ENCODE data around the gene SCYGR8. TPM values are rescaled to one million over a fixed set of nuclear protein-coding genes. Genes with fewer than 3 reads are reported as not detected.

Gene SCYGR8
- polyA plus RNA-seq, 1 donor from 2014 or later, result not detected

DNA sequence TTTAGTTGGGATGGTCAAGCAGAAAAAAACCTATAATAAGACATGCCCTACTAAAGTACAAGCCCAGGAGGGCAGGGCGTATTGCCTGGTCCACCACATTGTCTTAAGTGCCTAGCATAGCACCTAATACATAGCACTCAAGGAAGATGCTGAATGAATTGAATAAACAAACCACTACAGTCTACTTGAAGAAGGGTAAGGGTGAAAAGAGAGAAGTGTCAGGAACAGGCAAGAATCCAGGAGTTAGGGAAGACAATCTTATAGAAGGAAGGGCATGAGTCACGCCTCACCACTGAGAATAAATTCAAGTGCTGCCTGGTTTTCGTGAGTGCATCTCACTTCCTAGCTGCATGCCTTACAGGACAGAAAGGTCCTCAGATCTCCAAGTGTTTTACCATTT lies 41.7 kb upstream of the SCYGR8 start:
- no peak for TF ChIP-seq MXI1 (conservative IDR thresholded peaks at IDR 0.05; ENCODE audit: poor library complexity, severe bottlenecking)
- TF ChIP-seq EP300 (conservative IDR thresholded peaks at IDR 0.05; ENCODE audit: poor library complexity, severe bottlenecking), result no peak
- TF ChIP-seq, protein P1, sequence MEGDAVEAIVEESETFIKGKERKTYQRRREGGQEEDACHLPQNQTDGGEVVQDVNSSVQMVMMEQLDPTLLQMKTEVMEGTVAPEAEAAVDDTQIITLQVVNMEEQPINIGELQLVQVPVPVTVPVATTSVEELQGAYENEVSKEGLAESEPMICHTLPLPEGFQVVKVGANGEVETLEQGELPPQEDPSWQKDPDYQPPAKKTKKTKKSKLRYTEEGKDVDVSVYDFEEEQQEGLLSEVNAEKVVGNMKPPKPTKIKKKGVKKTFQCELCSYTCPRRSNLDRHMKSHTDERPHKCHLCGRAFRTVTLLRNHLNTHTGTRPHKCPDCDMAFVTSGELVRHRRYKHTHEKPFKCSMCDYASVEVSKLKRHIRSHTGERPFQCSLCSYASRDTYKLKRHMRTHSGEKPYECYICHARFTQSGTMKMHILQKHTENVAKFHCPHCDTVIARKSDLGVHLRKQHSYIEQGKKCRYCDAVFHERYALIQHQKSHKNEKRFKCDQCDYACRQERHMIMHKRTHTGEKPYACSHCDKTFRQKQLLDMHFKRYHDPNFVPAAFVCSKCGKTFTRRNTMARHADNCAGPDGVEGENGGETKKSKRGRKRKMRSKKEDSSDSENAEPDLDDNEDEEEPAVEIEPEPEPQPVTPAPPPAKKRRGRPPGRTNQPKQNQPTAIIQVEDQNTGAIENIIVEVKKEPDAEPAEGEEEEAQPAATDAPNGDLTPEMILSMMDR (IDR thresholded peaks at IDR 0.05; ENCODE audit: poor library complexity, severe bottlenecking), result no peak
- no peak for TF ChIP-seq RAD21 (conservative IDR thresholded peaks at IDR 0.05)
- TF ChIP-seq, protein P2, sequence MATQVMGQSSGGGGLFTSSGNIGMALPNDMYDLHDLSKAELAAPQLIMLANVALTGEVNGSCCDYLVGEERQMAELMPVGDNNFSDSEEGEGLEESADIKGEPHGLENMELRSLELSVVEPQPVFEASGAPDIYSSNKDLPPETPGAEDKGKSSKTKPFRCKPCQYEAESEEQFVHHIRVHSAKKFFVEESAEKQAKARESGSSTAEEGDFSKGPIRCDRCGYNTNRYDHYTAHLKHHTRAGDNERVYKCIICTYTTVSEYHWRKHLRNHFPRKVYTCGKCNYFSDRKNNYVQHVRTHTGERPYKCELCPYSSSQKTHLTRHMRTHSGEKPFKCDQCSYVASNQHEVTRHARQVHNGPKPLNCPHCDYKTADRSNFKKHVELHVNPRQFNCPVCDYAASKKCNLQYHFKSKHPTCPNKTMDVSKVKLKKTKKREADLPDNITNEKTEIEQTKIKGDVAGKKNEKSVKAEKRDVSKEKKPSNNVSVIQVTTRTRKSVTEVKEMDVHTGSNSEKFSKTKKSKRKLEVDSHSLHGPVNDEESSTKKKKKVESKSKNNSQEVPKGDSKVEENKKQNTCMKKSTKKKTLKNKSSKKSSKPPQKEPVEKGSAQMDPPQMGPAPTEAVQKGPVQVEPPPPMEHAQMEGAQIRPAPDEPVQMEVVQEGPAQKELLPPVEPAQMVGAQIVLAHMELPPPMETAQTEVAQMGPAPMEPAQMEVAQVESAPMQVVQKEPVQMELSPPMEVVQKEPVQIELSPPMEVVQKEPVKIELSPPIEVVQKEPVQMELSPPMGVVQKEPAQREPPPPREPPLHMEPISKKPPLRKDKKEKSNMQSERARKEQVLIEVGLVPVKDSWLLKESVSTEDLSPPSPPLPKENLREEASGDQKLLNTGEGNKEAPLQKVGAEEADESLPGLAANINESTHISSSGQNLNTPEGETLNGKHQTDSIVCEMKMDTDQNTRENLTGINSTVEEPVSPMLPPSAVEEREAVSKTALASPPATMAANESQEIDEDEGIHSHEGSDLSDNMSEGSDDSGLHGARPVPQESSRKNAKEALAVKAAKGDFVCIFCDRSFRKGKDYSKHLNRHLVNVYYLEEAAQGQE (IDR thresholded peaks at IDR 0.05; ENCODE audit: borderline replicate concordance), result no peak
- TF ChIP-seq TAF1 (IDR thresholded peaks at IDR 0.05; ENCODE audit: low read depth), result no peak
- TF ChIP-seq POLR2AphosphoS5 (IDR thresholded peaks at IDR 0.05), result no peak
- TF ChIP-seq EZH2 (IDR thresholded peaks at IDR 0.05; ENCODE audit: borderline replicate concordance, insufficient read depth, low read length, poor library complexity, severe bottlenecking), result no peak
- no peak for TF ChIP-seq SMC3 (conservative IDR thresholded peaks at IDR 0.05; ENCODE audit: poor library complexity)
- no peak overlapping the region for H3K27ac ChIP-seq (ENCODE audit: low read length)
- H3K27me3 ChIP-seq (ENCODE audit: insufficient read depth, low read depth, low read length), result no peaks in the 10 kb centered on the region
- H3K9ac ChIP-seq (ENCODE audit: low read length), result no peak overlapping the region
- H3K79me2 ChIP-seq (replicated peaks; ENCODE audit: insufficient read depth, low read length), result no peaks in the 10 kb centered on the region
- H3K9me3 ChIP-seq (ENCODE audit: low read length), result no peaks in the 10 kb centered on the region
- H3K9me2 ChIP-seq (ENCODE audit: insufficient read depth, low read length), result no peaks in the 10 kb centered on the region
- H3K4me3 ChIP-seq (ENCODE audit: low read length), result no peak overlapping the region
- H3K36me3 ChIP-seq (ENCODE audit: insufficient read depth, low read length), result no peaks in the 10 kb centered on the region
- no peak overlapping the region for H3K4me2 ChIP-seq (ENCODE audit: low read length)
- H4K20me1 ChIP-seq (ENCODE audit: insufficient read depth), result no peaks in the 10 kb centered on the region
- no peaks in the 10 kb centered on the region for H3F3A ChIP-seq (ENCODE audit: insufficient read depth, low read length, poor library complexity, severe bottlenecking)
- H2AFZ ChIP-seq (ENCODE audit: low read depth, low read length), result no peak overlapping the region

DNA sequence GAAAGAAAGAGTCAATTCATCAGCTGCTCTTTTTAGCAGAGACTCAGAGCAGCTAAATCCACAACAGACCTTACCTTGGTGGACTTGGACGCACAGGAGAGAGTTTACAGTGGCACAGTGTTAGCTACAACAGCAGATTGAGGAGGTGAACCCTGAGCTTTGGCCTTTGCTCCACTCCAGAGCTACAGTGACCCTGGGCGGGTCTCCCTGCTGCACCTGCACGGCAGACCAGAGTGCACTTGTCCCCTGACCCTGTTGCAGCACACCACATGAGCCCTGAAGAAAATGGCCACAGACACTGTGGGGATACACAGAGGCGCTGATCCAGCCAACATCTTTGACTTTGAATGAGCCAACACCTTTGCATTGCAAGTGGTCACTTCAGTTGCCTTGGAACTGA lies 38.8 kb upstream of the SCYGR8 start:
- H2AFZ ChIP-seq (ENCODE audit: low read depth, low read length), result no peak overlapping the region
- H3K4me3 ChIP-seq (ENCODE audit: low read length), result no peak overlapping the region
- H3K36me3 ChIP-seq (ENCODE audit: insufficient read depth, low read length), result no peaks in the 10 kb centered on the region
- no peak overlapping the region for H3K27ac ChIP-seq (ENCODE audit: low read length)
- H3K9ac ChIP-seq (ENCODE audit: low read length), result no peak overlapping the region
- no peaks in the 10 kb centered on the region for H3F3A ChIP-seq (ENCODE audit: insufficient read depth, low read length, poor library complexity, severe bottlenecking)
- H3K79me2 ChIP-seq (replicated peaks; ENCODE audit: insufficient read depth, low read length), result no peaks in the 10 kb centered on the region
- H3K27me3 ChIP-seq (ENCODE audit: insufficient read depth, low read depth, low read length), result no peaks in the 10 kb centered on the region
- H3K9me3 ChIP-seq (ENCODE audit: low read length), result no peaks in the 10 kb centered on the region
- H3K9me2 ChIP-seq (ENCODE audit: insufficient read depth, low read length), result no peaks in the 10 kb centered on the region
- no peak for TF ChIP-seq SMC3 (conservative IDR thresholded peaks at IDR 0.05; ENCODE audit: poor library complexity)
- no peak for TF ChIP-seq TAF1 (IDR thresholded peaks at IDR 0.05; ENCODE audit: low read depth)
- TF ChIP-seq RAD21 (conservative IDR thresholded peaks at IDR 0.05), result no peak
- TF ChIP-seq, protein P1 (IDR thresholded peaks at IDR 0.05; ENCODE audit: poor library complexity, severe bottlenecking), result no peak
- no peak for TF ChIP-seq EP300 (conservative IDR thresholded peaks at IDR 0.05; ENCODE audit: poor library complexity, severe bottlenecking)
- TF ChIP-seq, protein P2 (IDR thresholded peaks at IDR 0.05; ENCODE audit: borderline replicate concordance), result no peak
- TF ChIP-seq POLR2AphosphoS5 (IDR thresholded peaks at IDR 0.05), result no peak
- no peak for TF ChIP-seq MXI1 (conservative IDR thresholded peaks at IDR 0.05; ENCODE audit: poor library complexity, severe bottlenecking)
- no peak overlapping the region for H3K4me2 ChIP-seq (ENCODE audit: low read length)
- no peaks in the 10 kb centered on the region for H4K20me1 ChIP-seq (ENCODE audit: insufficient read depth)

Data from neural cell (in vitro differentiated cells).